ENCODE data around the gene NRAP. TPM values are rescaled to one million over a fixed set of nuclear protein-coding genes. Genes with fewer than 3 reads are reported as not detected.
A peak's percentile ranks its signal among the peaks of the same experiment; 100 is the strongest.

Gene NRAP
- total RNA-seq, 2 donors from 2014 or later, result 229 to 610 TPM

- no peak for TF ChIP-seq CTCF (IDR thresholded peaks at IDR 0.05)
- Histone ChIP-seq H3K27me3 (no peaks in the 10 kb centered on the region), H3K4me1 (peaks cover 0 to 31% of the 10 kb centered on the region in 2 donors), H3K4me3 (no peak overlapping the region), H3K36me3 (peaks cover 70% of the 10 kb centered on the region), H3K9me3 (no peaks in the 10 kb centered on the region), H3K27ac (peak overlapping the region; percentile 57 to 76)
- no peak for DNase-seq (ENCODE audit: low spot score)
These were observed 38.2 kb downstream of the NRAP start for GRCh38 chr10:113625461-113626186.

DNA sequence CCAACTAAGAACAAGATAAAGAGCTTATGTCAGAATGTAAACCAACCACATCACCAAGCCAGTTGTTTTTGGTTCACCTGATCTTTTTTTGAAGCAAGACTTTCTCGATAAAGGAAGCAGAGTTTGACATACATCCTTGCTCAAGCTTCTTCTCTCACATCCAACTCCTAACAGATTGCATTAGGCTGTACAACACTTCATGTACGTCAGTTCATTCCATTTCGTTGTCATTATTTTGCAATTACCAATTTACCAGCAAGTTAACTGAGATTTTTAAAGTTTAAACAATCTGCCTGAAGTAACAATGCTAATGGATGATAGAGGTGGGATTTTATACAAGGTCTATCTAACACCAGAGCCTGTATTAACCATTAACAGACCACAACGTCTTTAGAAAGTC lies 41.0 kb downstream of the NRAP start:
- TF ChIP-seq CTCF (IDR thresholded peaks at IDR 0.05), result no peak
- no peaks in the 10 kb centered on the region for H3K9me3 ChIP-seq
- H3K27ac ChIP-seq, result peak overlapping the region in 1 of 2 donors; percentile 26
- peaks cover 68% of the 10 kb centered on the region for H3K36me3 ChIP-seq
- DNase-seq (ENCODE audit: low spot score), result no peak
- no peaks in the 10 kb centered on the region for H3K27me3 ChIP-seq
- H3K4me1 ChIP-seq, result peaks cover 0 to 18% of the 10 kb centered on the region in 2 donors
- H3K4me3 ChIP-seq, result no peak overlapping the region

DNA sequence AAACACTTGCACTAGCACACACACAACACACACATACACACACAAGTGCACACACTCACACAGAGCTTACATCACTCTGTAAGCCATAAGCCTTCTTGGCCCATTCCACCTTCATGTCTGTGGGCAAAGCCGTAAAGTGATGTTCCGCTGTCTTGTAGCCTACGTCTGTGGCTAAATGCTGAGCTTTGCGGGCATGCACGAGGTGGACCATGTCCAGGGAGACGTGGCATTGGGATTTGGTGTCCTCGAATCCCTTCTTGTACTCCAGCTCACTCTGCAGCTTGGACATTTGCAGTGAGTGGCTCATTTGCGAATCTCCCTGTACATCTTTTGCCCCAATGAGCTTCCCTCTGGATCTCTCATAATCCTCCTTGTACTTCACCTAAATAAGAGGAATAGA lies 42.0 kb downstream of the NRAP start:
- TF ChIP-seq CTCF (IDR thresholded peaks at IDR 0.05), result no peak
- no peak for DNase-seq (ENCODE audit: low spot score)
- Histone ChIP-seq H3K9me3 (no peaks in the 10 kb centered on the region), H3K4me3 (no peak overlapping the region), H3K27me3 (no peaks in the 10 kb centered on the region), H3K36me3 (peaks cover 76% of the 10 kb centered on the region), H3K4me1 (peaks cover 0 to 7% of the 10 kb centered on the region in 2 donors), H3K27ac (no peak overlapping the region)

GRCh38 chr10:113620936-113621335 lies 42.9 kb downstream of the NRAP start:
- no peak for TF ChIP-seq CTCF (IDR thresholded peaks at IDR 0.05)
- Histone ChIP-seq H3K9me3 (no peaks in the 10 kb centered on the region), H3K27ac (no peak overlapping the region), H3K4me3 (no peak overlapping the region), H3K36me3 (peaks cover 75% of the 10 kb centered on the region), H3K4me1 (no peaks in the 10 kb centered on the region), H3K27me3 (no peaks in the 10 kb centered on the region)
- DNase-seq (ENCODE audit: low spot score), result no peak

- no peak for TF ChIP-seq CTCF (IDR thresholded peaks at IDR 0.05)
- Histone ChIP-seq H3K9me3 (no peaks in the 10 kb centered on the region), H3K27me3 (no peaks in the 10 kb centered on the region), H3K4me3 (no peak overlapping the region), H3K4me1 (no peaks in the 10 kb centered on the region), H3K27ac (no peak overlapping the region), H3K36me3 (peaks cover 75% of the 10 kb centered on the region)
- DNase-seq (ENCODE audit: low spot score), result no peak
These were observed 43.3 kb downstream of the NRAP start for GRCh38 chr10:113620511-113620910.

DNA sequence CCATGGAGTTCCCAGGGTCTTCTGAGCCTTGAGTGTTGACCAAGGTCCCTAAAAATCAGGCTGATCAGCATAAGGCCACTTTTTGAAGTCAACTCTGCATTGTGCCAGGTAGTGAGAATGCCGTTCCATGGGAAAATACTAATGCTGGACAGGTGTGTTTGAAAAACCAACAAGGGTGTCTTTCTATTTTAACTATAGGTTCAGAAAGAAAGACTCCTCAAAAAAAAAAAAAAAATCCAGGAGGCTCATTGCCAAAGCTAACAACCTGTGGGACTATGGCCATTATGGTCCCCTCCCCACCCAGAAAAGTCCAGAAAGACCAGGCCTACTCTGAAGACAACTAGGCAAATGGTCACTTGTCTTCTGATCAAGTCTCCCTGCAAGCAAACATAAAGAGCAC lies 44.4 kb downstream of the NRAP start:
- Histone ChIP-seq H3K27me3 (no peaks in the 10 kb centered on the region), H3K36me3 (peaks cover 75% of the 10 kb centered on the region), H3K9me3 (no peaks in the 10 kb centered on the region), H3K4me1 (no peaks in the 10 kb centered on the region), H3K27ac (no peak overlapping the region), H3K4me3 (no peak overlapping the region)
- DNase-seq (ENCODE audit: low spot score), result no peak
- no peak for TF ChIP-seq CTCF (IDR thresholded peaks at IDR 0.05)

Data from right atrium auricular region (tissue), 2 donors.